PC-9 (cell line): ENCODE measurements around the gene SMC3.

Experiments
- EZH2 ChIP-seq: fragments of 200-600 bp; sonication (generic); IDR thresholded peaks from 2 replicates; pipeline ENCODE4 v1.8.0; 2017; ENCODE audit warnings: antibody characterized with exemption, low read depth
- TF ChIP-seq, protein P1 (sequence below): fragments of 200-600 bp; sonication (generic); conservative IDR thresholded peaks from 2 replicates; pipeline ENCODE4 v1.6.1; 2017; ENCODE audit warnings: mixed run types, antibody characterized with exemption, mild to moderate bottlenecking, moderate library complexity

DNA sequence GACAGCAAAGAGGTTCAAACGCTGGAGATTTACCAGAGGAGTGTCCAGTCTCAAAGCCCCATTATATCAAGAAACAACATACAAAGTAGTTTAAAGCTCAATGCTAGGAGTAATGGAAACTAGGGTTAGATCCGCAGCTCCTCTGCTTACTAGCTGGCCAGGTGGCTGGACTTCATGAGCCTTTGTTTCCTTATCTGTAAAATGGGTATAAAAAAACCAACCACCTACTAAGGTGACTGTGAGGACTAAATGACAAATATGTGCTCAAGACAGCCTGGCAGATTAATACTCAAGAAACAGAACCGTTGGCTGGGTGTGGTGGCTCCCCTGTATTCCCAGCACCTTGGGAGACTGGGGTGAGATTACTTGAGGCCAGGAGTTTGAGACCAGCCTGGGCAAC lies 70.8 kb downstream of the SMC3 start:
- TF ChIP-seq, protein P1, sequence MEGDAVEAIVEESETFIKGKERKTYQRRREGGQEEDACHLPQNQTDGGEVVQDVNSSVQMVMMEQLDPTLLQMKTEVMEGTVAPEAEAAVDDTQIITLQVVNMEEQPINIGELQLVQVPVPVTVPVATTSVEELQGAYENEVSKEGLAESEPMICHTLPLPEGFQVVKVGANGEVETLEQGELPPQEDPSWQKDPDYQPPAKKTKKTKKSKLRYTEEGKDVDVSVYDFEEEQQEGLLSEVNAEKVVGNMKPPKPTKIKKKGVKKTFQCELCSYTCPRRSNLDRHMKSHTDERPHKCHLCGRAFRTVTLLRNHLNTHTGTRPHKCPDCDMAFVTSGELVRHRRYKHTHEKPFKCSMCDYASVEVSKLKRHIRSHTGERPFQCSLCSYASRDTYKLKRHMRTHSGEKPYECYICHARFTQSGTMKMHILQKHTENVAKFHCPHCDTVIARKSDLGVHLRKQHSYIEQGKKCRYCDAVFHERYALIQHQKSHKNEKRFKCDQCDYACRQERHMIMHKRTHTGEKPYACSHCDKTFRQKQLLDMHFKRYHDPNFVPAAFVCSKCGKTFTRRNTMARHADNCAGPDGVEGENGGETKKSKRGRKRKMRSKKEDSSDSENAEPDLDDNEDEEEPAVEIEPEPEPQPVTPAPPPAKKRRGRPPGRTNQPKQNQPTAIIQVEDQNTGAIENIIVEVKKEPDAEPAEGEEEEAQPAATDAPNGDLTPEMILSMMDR, result no peak
- no peak for TF ChIP-seq EZH2
